ENCODE measurements around the gene SSH2. TPM values are rescaled to one million over a fixed set of nuclear protein-coding genes. Genes with fewer than 3 reads are reported as not detected.

SSH2 gene
- total RNA-seq, 6 donors from 2014 or later, result 55.4 to 82.9 (median 67.8) TPM

DNA sequence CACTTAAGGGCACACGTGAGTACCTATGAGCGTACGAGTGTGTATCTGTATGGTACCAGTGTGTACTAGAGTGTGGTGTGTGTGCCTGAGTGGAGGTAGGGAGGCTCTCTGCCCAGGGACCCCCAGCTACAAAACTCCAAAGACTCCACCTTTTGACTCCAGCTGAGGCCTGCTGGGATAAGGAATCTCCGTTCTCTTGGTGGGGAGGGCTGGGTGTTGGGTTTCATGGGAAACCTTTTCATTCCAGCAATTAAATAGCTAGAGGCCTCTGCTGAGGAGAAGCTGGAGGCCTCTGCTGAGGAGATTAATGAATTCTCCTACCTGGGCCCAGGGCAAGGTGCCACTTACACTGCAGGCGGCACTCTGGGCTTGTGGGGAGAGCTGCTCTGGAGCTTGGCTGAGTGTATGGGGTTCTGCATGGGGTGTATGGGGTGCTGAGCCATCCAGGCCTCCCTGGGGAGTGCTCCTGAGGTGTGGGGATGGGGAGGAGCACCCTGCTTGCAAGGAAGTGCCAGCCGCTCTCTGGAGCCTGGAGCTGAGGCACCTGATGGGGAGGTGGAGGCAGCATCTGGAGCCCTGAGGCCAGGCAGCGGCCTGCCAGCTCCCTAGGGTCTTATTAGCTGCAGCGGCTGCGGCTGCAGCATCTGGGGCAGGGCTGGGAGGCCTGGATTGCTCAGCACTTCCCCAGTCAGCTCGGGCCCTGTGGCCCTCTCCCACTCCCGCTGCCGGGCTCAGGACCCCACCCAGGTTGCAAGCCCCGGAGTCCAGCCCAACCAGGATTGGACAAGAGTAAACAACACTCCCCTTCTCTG lies 332.5 kb downstream of the SSH2 start:
- H3K9me3 ChIP-seq, result no peaks in the 10 kb centered on the region
- TF ChIP-seq POLR2A (IDR thresholded peaks at IDR 0.05), result no peak
- TF ChIP-seq, protein P1, sequence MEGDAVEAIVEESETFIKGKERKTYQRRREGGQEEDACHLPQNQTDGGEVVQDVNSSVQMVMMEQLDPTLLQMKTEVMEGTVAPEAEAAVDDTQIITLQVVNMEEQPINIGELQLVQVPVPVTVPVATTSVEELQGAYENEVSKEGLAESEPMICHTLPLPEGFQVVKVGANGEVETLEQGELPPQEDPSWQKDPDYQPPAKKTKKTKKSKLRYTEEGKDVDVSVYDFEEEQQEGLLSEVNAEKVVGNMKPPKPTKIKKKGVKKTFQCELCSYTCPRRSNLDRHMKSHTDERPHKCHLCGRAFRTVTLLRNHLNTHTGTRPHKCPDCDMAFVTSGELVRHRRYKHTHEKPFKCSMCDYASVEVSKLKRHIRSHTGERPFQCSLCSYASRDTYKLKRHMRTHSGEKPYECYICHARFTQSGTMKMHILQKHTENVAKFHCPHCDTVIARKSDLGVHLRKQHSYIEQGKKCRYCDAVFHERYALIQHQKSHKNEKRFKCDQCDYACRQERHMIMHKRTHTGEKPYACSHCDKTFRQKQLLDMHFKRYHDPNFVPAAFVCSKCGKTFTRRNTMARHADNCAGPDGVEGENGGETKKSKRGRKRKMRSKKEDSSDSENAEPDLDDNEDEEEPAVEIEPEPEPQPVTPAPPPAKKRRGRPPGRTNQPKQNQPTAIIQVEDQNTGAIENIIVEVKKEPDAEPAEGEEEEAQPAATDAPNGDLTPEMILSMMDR (IDR thresholded peaks at IDR 0.05), result no peak
- TF ChIP-seq POLR2AphosphoS5 (IDR thresholded peaks at IDR 0.05), result no peak
- no peak for TF ChIP-seq EP300 (IDR thresholded peaks at IDR 0.05)
- DNase-seq (no peak), ATAC-seq (ENCODE audit: low FRiP score in 2 of 2) (peak in 1 of 2 donors; percentile 11)
- no peaks in the 10 kb centered on the region for H3K36me3 ChIP-seq
- no peaks in the 10 kb centered on the region for H3K27me3 ChIP-seq
- H3K4me1 ChIP-seq, result peaks cover 11 to 18% (median 13%) of the 10 kb centered on the region in 4 donors
- 75 to 88% methylated on average over 9 of the region's 13 CpGs for WGBS, 2 donors
- no peak overlapping the region for H3K27ac ChIP-seq
- H3K4me3 ChIP-seq, result no peak overlapping the region

DNA sequence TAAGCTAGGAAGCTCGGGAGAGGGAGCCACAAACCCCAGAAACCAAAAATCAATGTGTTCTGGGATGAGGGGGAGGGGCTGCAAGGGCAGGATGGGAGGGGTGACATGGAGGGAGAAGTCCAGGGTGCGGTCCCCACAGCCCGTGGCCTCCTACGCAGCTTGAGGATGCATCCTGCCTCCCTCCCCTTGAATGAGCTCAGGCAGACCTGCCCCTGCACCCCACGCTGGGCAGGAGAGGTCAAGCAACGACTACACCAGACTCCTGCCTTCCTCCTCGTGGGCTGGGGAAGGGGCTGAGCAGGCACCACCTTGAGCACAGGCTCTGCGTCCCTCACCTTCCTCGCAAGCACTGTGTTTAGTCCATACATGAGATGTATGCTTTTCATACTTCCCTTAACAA lies 333.2 kb downstream of the SSH2 start:
- DNase-seq (no peak), ATAC-seq (ENCODE audit: low FRiP score in 2 of 2) (peak in 1 of 2 donors; percentile 50)
- 74 to 82% methylated on average over 9 of the region's 9 CpGs for WGBS, 2 donors
- H3K36me3 ChIP-seq, result no peaks in the 10 kb centered on the region
- H3K4me1 ChIP-seq, result peaks cover 19 to 25% (median 21%) of the 10 kb centered on the region in 4 donors
- H3K27me3 ChIP-seq, result peaks cover 0 to 3% (median 0%) of the 10 kb centered on the region in 4 donors
- no peak overlapping the region for H3K4me3 ChIP-seq
- no peak for TF ChIP-seq POLR2A (IDR thresholded peaks at IDR 0.05)
- TF ChIP-seq EP300 (IDR thresholded peaks at IDR 0.05), result no peak
- TF ChIP-seq POLR2AphosphoS5 (IDR thresholded peaks at IDR 0.05), result no peak
- TF ChIP-seq, protein P1 (IDR thresholded peaks at IDR 0.05), result no peak
- H3K9me3 ChIP-seq, result no peaks in the 10 kb centered on the region
- no peak overlapping the region for H3K27ac ChIP-seq

DNA sequence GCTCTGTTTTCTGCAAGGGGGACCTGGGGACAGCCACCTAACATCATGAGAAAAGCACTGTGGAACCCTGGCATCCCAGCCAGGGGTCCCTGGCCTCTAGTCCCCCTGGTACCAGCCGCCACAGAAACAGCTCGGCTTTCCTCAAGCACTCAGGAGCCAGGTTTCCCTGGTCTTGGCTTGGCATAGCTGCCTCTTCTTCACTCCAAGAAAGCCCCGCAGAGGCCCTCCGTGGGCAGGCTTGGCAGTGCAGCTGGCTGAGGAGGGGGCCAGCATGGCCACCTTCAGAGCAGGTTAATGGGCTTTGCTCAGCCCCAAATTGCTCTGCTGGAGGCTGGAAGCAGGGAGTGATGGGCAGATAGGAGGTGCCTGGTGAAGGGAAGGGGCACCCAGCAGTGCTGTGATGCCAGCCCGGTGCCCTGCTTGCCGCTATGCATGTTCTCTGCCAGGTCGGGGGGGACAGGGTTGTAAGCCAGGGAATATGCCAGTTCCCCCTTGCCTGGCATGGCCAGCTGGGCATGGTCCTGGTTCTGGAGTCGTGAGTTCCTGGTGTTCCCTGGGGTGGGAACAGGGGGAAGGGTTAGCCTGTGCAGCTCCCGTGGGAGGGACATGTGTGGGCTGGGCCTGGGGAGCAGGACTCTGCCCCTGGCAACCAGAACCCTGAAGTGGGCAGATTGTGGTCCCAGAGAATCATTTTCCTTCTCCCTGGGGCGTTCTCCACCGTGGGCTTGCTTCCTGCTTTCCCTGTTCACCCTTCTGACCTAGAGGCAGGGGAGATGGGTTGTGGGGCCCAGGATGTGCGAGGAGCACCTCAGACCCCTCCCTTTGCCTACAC lies 333.9 kb downstream of the SSH2 start:
- H3K4me3 ChIP-seq, result no peak overlapping the region
- H3K9me3 ChIP-seq, result no peaks in the 10 kb centered on the region
- WGBS, 2 donors, result 84 to 86% methylated on average over 3 to 12 of the region's 12 CpGs
- no peaks in the 10 kb centered on the region for H3K36me3 ChIP-seq
- H3K27me3 ChIP-seq, result peaks cover 0 to 3% (median 0%) of the 10 kb centered on the region in 4 donors
- TF ChIP-seq EP300 (IDR thresholded peaks at IDR 0.05) (no peak), POLR2A (IDR thresholded peaks at IDR 0.05) (no peak), POLR2AphosphoS5 (IDR thresholded peaks at IDR 0.05) (no peak)
- TF ChIP-seq, protein P1 (IDR thresholded peaks at IDR 0.05), result no peak
- ATAC-seq (ENCODE audit: low FRiP score in 2 of 2) (no peak), DNase-seq (no peak)
- no peak overlapping the region for H3K27ac ChIP-seq
- peaks cover 26 to 32% (median 27%) of the 10 kb centered on the region in 4 donors for H3K4me1 ChIP-seq

DNA sequence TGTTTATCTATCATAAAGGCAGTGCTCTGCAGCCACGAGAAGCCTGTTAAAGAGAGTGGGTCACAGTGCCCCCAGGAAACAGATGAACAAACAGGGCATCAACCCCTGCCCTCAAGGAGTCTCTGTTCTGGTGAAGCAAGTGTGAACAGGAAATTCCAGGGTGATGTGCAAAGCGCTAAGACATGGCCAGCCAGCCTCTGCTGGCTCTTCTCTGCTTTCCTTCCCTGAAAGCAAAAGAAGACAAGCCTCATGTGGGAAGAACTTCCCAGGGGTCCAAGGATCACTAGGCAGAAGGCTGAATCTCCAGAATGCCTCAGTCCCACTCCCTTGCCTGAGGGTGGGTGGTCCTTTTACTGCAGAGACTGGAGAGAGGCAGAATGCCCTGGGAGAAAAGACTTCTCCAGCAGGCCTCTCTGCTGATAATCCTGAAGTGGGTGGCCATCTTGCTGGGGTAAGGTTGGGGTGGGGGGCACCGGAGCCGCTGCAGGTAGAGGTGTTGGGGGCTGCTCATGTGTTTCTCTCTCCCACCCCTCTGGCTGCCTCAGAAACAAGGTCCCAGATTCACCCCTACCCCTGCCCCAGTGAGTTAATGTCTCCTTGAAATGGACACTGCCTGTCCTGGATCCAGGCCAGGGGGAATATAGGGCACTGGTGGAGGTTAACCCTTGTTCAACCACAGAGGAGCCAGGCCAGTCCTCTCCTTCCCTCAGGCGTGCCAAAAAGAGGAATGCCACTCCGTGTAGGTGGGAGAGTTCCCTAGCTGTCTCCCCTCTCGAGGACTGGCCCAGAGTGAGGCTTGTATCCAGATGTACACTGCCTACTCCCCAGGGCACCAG lies 334.7 kb downstream of the SSH2 start:
- no peak overlapping the region for H3K27ac ChIP-seq
- peaks cover 0 to 3% (median 0%) of the 10 kb centered on the region in 4 donors for H3K27me3 ChIP-seq
- no peak for DNase-seq
- ATAC-seq (ENCODE audit: low FRiP score in 2 of 2), result no peak
- WGBS, 2 donors, result 83 to 90% methylated on average over 5 to 7 of the region's 7 CpGs
- no peaks in the 10 kb centered on the region for H3K9me3 ChIP-seq
- no peak overlapping the region for H3K4me3 ChIP-seq
- TF ChIP-seq EP300 (IDR thresholded peaks at IDR 0.05) (no peak), POLR2A (IDR thresholded peaks at IDR 0.05) (no peak), POLR2AphosphoS5 (IDR thresholded peaks at IDR 0.05) (no peak)
- TF ChIP-seq, protein P1 (IDR thresholded peaks at IDR 0.05), result no peak
- H3K36me3 ChIP-seq, result no peaks in the 10 kb centered on the region
- peaks cover 34 to 40% (median 36%) of the 10 kb centered on the region in 4 donors for H3K4me1 ChIP-seq
